ENCODE results near the gene AOPEP.
"Not testable (repeated sequence)": the region's sequence is repeated elsewhere in the genome, so short reads cannot be mapped to it uniquely, and the experiment has no call there.

Gene AOPEP

GRCh38 chr9:95018099-95018936 lies 291.8 kb downstream of the AOPEP start:
- DNase-seq (ENCODE audit: low spot score), result peak; percentile 66

GRCh38 chr9:95020644-95021043 lies 294.1 kb downstream of the AOPEP start:
- DNase-seq (ENCODE audit: low spot score), result not testable (repeated sequence)

GRCh38 chr9:95021166-95021886 lies 294.8 kb downstream of the AOPEP start:
- no peak for DNase-seq (ENCODE audit: low spot score)

- DNase-seq (ENCODE audit: low spot score), result no peak
Observed at GRCh38 chr9:95022657-95023056, 296.2 kb downstream of the AOPEP start.

- DNase-seq (ENCODE audit: low spot score), result peak; percentile 72
Observed at GRCh38 chr9:95023217-95024003, 296.9 kb downstream of the AOPEP start.

- DNase-seq (ENCODE audit: low spot score), result no peak
Observed at GRCh38 chr9:95024097-95024671, 297.7 kb downstream of the AOPEP start.

- DNase-seq (ENCODE audit: low spot score), result peak; percentile 74
Observed at GRCh38 chr9:95025213-95026147, 299.0 kb downstream of the AOPEP start.

GRCh38 chr9:95026148-95026524 lies 299.6 kb downstream of the AOPEP start:
- DNase-seq (ENCODE audit: low spot score), result no peak

- no peak for DNase-seq (ENCODE audit: low spot score)
Observed at GRCh38 chr9:95027914-95028852, 301.7 kb downstream of the AOPEP start.

GRCh38 chr9:95028853-95029219 lies 302.3 kb downstream of the AOPEP start:
- no peak for DNase-seq (ENCODE audit: low spot score)

GRCh38 chr9:95029288-95029687 lies 302.8 kb downstream of the AOPEP start:
- no peak for DNase-seq (ENCODE audit: low spot score)

- no peak for DNase-seq (ENCODE audit: low spot score)
Observed at GRCh38 chr9:95029720-95030119, 303.2 kb downstream of the AOPEP start.

GRCh38 chr9:95030344-95030743 lies 303.8 kb downstream of the AOPEP start:
- DNase-seq (ENCODE audit: low spot score), result no peak

- no peak for DNase-seq (ENCODE audit: low spot score)
Observed at GRCh38 chr9:95030920-95031642, 304.6 kb downstream of the AOPEP start.

- DNase-seq (ENCODE audit: low spot score), result no peak
Observed at GRCh38 chr9:95031711-95032461, 305.4 kb downstream of the AOPEP start.

GRCh38 chr9:95032580-95033341 lies 306.3 kb downstream of the AOPEP start:
- no peak for DNase-seq (ENCODE audit: low spot score)

GRCh38 chr9:95035846-95036245 lies 309.3 kb downstream of the AOPEP start:
- no peak for DNase-seq (ENCODE audit: low spot score)

GRCh38 chr9:95036676-95037075 lies 310.2 kb downstream of the AOPEP start:
- no peak for DNase-seq (ENCODE audit: low spot score)
